GM19372 (cell line): Measurements from ENCODE around the gene HIRIP3.
A peak's percentile ranks its signal among the peaks of the same experiment; 100 is the strongest.
"Not testable (repeated sequence)": the region's sequence is repeated elsewhere in the genome, so short reads cannot be mapped to it uniquely, and the experiment has no call there.

Source experiments
- ATAC-seq: cut with Tn5 transposase; IDR thresholded peaks from one replicate; pipeline ENCODE4 v1.9.1; 2021; ENCODE audit warnings: mild to moderate bottlenecking, low read depth, moderate library complexity; ENCODE audit not compliant: unreplicated experiment

The HIRIP3 gene

GRCh38 chr16:29995324-29995910 lies at the start of gene HIRIP3:
HIRIP3 (minus strand) TSS chr16:29995617; CDS start chr16:29995605, 12 bp downstream.
- peak; percentile 52 for ATAC-seq

- ATAC-seq = no peak
Measured at GRCh38 chr16:30041841-30042240, 46.4 kb upstream of the HIRIP3 start.

GRCh38 chr16:30040690-30041089 lies 45.3 kb upstream of the HIRIP3 start:
- not testable (repeated sequence) for ATAC-seq

- no peak for ATAC-seq
Measured at GRCh38 chr16:30040221-30040620, 44.8 kb upstream of the HIRIP3 start.

- ATAC-seq = no peak
Measured at GRCh38 chr16:30033270-30033669, 37.9 kb upstream of the HIRIP3 start.

- no peak for ATAC-seq
Measured at GRCh38 chr16:30032083-30032819, 36.8 kb upstream of the HIRIP3 start.

- no peak for ATAC-seq
Measured at GRCh38 chr16:30031477-30031918, 36.1 kb upstream of the HIRIP3 start.

GRCh38 chr16:30030841-30031413 lies 35.5 kb upstream of the HIRIP3 start, which contains the start of gene TLCD3B:
TLCD3B (minus strand) TSS chr16:30031271; CDS start chr16:30030527, 744 bp downstream.
- ATAC-seq = no peak

GRCh38 chr16:30030011-30030685 lies 34.7 kb upstream of the HIRIP3 start:
- ATAC-seq = no peak

- ATAC-seq = no peak
Measured at GRCh38 chr16:30028438-30029076, 33.1 kb upstream of the HIRIP3 start.

- no peak for ATAC-seq
Measured at GRCh38 chr16:30027588-30028437, 32.4 kb upstream of the HIRIP3 start.

- no peak for ATAC-seq
Measured at GRCh38 chr16:30026449-30026848, 31.0 kb upstream of the HIRIP3 start.

- no peak for ATAC-seq
Measured at GRCh38 chr16:30025574-30025973, 30.2 kb upstream of the HIRIP3 start.

- no peak for ATAC-seq
Measured at GRCh38 chr16:30025156-30025555, 29.7 kb upstream of the HIRIP3 start.

- ATAC-seq = no peak
Measured at GRCh38 chr16:30024451-30024850, 29.0 kb upstream of the HIRIP3 start.

- ATAC-seq = no peak
Measured at GRCh38 chr16:30023586-30023985, 28.2 kb upstream of the HIRIP3 start.

- ATAC-seq = no peak
Measured at GRCh38 chr16:30022887-30023286, 27.5 kb upstream of the HIRIP3 start, which contains the start of gene C16orf92. C16orf92 (plus strand) TSS chr16:30023198; CDS start chr16:30023341, 143 bp downstream.

- ATAC-seq = no peak
Measured at GRCh38 chr16:30018731-30019158, 23.3 kb upstream of the HIRIP3 start.

GRCh38 chr16:30017937-30018336 lies 22.5 kb upstream of the HIRIP3 start:
- ATAC-seq = not testable (repeated sequence)

- ATAC-seq = no peak
Measured at GRCh38 chr16:30017277-30017656, 21.9 kb upstream of the HIRIP3 start.
